T follicular helper cell (primary cell): Measurements from ENCODE around the gene TEAD2.
"Not testable (repeated sequence)": the region's sequence is repeated elsewhere in the genome, so short reads cannot be mapped to it uniquely, and the experiment has no call there.

Source experiments
- DNase-seq: peaks from one replicate; pipeline ENCODE4 v3.0.0-alpha.2; 2020; ENCODE audit warnings: low read depth

TEAD2 gene

DNA sequence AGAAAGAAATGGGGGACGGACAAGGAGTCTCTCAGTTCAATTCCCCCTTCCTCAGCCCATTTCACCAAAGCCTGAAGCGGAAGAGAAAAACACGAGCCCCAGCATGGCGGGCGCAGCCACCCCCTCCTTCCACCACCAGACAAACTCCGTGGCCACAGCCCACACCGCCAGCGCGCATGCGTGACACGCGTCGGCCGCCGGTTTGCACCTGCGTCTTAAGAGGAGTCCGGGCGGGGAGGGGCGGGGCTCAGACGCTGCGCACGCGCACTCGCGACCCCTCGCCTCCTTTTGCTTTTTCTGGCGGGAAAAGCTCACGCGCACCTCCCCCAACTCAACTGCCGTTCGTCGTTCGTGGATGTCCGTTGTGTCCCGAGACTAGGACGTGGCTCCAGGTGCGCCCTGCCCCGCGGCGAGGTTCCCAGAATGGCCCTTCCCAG is 25.7 kb upstream of the TEAD2 start, which contains the start of gene KASH5:
TSS of gene KASH5 (plus strand) at position 314 of the 437 bp plus-strand sequence. CDS start 2,635 bp downstream, outside the sequence.
- DNase-seq: peak; percentile 69

- no peak for DNase-seq
These were observed 21.4 kb upstream of the TEAD2 start for GRCh38 chr19:49383599-49383998.

GRCh38 chr19:49382639-49383038 is 20.4 kb upstream of the TEAD2 start:
- DNase-seq: no peak

- DNase-seq: no peak
These were observed 18.2 kb upstream of the TEAD2 start for GRCh38 chr19:49380391-49380790.

- no peak for DNase-seq
These were observed 16.3 kb upstream of the TEAD2 start for GRCh38 chr19:49378512-49378911.

DNA sequence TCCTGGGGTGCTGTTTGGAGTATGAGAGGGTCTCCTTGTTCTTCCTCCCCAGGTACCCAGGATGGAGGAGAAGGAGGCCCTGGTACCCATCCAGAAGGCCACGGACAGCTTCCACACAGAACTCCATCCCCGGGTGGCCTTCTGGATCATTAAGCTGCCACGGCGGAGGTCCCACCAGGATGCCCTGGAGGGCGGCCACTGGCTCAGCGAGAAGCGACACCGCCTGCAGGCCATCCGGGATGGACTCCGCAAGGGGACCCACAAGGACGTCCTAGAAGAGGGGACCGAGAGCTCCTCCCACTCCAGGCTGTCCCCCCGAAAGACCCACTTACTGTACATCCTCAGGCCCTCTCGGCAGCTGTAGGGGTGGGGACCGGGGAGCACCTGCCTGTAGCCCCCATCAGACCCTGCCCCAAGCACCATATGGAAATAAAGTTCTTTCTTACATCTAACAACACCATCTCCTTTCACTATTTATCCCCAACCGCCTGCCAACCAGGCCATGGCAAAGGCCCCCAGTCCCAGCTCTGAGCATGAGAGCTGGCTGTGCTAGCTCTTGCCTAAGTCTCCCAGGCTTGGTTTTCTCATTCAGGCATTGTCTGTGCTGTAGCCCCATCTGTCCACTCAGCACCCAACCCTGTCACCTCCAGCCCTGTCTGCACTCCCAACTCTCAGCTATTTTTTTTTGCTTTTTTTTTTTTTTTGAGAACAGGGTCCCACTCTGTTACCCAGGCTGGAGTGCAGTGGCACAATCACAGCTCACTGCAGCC is 12.6 kb upstream of the TEAD2 start:
- no peak for DNase-seq

DNA sequence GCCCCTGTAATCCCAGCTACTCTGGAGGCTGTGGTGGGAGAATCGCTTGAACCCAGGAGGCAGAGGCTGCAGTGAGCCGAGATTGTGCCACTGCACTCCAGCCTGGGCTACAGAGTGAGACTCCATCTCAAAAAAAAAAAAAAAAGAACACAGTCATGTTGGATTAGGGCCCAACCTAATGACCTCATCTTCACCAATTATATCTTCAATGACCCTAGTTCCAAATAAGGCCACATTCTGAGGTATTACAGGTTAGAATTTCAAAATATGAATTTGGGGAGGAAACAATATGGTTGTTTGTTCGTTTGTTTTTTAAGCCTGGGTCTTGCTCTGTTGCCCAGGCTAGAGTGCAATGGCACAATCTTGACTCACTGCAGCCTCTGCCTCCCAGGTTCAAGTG is 11.0 kb upstream of the TEAD2 start:
- DNase-seq: not testable (repeated sequence)

DNA sequence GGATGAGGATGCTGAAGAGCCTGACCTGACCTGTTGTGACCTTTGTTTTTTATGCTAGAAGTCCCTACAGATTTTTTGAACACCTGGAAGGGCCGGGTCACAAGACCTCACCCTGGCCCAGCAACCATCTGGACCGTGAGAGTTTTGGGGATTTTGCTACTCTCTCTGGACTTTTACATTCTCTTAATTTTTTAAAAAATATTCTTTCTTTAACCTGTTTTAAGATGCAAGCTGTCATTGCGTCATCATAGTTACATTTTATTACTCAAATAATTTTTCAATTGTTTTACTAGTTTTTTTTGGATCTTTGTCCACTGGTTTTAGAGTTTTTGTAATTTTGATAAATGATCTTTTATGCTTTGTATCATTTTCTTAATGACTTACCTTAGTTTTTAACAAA is 9.0 kb upstream of the TEAD2 start:
- DNase-seq: no peak

- DNase-seq: no peak
These were observed 6.6 kb upstream of the TEAD2 start for GRCh38 chr19:49368711-49369358.

GRCh38 chr19:49366110-49366509 is 3.9 kb upstream of the TEAD2 start:
- DNase-seq: no peak

DNA sequence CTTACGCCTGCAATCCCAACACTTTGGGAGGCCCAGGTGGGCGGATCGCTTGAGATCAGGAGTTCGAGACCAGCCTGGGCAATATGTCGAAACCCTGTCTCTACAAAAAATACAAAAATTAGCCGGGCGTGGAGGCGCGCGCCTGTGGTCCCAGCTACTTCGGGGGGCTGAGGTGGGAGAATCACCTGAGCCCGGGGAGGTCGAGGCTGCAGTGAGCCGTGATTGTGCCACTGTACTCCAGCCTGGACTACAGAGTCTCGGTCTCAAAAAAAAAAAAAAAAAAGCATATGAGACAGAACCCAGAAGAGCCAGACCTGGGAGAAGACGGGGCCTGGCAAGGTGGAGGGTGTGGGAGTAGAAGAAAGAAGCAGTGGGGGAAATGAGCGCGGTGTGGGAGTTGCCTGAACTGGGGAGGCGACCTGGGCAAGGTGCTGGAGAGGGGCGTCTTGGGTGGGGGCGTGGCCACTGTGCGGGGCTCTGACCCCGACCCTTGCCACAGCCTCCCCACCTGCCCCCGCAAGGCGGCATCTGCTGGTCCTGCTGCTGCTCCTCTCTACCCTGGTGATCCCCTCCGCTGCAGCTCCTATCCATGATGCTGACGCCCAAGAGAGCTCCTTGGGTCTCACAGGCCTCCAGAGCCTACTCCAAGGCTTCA is 2.0 kb upstream of the TEAD2 start:
- no peak for DNase-seq

DNA sequence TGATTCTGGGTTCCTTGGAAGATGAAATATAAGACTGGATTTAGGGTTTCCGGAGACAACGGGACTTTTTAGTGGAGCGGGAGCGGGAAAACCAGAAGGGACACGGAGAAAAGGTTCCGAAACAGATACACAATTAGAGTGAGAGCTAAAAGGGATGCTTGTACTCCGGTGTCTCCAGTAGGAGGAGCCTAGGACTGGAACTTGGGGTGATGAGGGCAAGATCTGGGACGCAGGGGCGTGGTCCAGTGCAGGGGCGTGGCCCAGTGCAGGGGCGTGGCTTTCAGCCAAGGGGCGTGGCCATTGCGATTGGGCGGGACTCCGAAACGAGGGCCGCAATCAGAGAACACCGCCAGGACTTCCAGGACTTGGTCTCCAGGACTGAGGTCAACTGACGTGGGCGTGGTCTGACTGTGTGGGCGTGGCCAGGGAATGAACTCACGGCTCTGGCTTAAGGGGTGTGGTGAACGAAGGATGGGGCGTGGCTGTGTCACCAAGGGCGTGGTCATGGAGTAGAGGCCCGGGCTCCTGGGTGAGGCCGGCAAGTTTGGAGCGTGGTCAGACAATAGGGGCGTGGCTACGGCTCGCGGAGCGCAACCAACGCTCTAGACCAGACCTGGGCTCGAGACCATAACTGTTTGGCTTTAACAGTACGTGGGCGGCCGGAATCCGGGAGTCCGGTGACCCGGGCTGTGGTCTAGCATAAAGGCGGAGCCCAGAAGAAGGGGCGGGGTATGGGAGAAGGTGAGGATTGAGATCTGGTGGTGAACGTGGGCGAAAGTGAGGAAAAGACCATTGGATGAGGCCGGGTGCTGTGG is 1.3 kb upstream of the TEAD2 start, which contains the start of gene DKKL1:
TSS of gene DKKL1 (plus strand) at position 610 of the 815 bp plus-strand sequence. CDS start at position 732, 122 bp downstream.
- DNase-seq: peak; percentile 39

- DNase-seq: no peak
These were observed 682 bp upstream of the TEAD2 start for GRCh38 chr19:49362929-49363267.

DNA sequence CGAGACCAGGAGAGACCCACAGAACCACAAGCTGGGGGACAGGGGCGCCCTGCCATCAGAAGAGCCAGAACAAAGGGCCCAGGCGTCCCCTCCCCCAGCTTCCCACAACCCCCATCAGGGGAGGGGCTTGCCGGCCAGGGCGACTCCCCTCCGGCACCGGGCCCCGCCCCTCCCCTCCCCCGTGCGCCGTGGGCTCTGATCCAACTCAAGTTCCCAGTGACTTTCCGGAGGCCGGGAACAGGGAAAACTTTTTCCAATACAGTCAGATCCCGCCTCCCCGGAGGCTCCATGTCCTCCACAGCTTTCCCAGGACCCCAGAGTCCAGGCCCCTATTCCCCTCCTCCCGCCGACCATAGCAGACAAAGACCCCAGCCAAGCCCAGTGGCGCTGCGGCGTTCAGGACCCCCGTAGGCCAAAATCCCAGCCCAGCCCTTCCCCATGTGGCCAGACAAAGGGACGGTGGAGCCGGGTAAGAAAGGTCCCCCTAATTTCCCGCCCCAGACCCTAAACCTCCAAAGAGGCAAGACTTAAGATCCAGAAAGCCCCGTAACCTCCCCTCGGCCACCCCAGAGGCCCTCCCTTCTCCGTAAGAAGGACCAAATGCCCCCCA is 673 bp downstream of the TEAD2 start:
- DNase-seq: no peak

DNA sequence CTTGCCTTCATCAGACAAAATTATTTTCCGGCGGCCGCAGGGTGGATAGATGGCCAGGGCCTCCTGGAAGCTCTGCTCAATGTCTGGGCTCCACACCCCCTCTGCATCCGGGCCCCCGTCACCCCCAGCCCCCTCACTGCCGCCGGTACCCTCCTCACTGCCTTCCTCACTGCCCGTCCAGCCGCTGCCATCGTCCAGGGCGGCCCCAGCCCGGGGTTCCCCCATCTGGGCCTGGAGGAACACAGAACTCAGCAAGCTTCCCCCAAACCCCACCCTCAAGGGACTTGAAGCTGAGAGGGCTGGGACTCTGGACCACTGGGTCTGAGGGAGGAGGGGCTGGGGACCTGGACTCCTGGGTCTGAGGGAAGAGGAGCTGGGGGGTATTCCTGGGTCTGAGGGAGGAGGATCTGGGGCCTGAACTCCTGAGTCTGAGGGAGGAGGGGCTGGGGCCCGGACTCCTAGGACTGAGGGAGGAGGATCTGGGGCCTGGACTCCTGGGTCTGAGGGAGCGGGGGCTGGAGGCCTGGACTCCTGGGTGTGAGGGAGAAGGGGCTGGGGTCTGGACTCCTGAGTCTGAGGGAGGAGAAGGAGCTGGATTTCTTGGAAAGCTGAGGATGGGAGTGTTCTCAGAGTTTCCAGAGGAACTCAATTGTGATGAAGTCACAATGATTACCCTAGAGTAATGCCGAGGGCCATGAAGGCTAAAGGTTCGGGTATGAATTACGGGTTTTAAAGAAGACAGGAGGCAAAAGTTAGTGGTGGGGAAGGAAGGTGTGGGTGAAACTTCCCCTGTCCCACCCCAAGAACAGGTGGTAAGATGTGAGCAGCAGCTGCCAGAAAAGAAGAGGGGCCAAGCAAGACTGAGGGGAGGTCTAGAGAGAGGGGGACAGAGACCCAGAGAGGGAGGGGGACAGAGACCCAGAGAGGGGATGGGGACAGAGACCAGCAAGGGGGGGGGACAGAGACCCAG is 2.1 kb downstream of the TEAD2 start:
- no peak for DNase-seq

- no peak for DNase-seq
These were observed 5.0 kb downstream of the TEAD2 start for GRCh38 chr19:49357186-49357585.

DNA sequence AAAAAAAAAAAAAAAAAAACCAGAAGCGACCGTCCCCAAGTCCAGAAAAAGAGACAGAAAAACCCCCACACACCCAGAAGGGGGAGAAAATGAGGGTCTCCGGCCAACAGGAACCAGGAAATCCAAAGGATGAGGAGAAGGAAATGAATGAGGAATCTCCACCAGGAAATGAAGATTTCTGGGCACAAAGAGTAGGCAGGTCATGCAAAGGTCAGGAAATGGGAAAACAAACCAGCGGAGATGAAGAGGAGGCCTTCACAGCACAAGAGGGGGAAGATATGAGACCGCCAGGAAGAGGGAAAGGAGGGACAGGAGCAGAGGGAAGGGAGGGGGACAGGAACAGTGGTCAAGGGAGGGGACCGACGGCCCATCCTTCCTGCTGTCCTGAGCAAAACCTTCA is 5.8 kb downstream of the TEAD2 start:
- DNase-seq: no peak

DNA sequence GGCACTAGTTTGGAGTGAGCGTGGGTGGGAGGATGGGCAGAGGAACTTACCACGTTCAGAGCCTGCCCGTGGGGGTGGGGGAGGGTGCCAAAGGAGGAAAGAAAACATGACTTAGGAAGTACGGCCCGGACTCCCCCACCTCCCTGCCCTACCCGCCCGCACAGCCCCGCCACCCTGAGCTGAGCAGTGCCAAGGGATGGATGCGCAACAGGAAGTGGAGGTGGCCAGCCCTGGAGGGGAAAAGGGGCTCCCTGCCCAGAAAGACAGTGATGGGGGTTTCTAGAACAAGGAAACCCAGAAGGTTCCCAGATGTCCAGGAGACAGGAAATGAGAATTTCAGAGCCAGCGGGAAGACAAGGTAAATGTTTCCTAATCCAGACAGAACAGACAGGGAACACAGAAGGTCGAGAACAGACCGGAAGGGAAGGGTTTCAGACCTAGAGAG is 6.3 kb downstream of the TEAD2 start:
- DNase-seq: no peak

GRCh38 chr19:49349567-49349966 is 12.6 kb downstream of the TEAD2 start:
- DNase-seq: no peak
